GM06990 (cell line): ENCODE measurements around the gene TACR1.
"Not testable (repeated sequence)": the region's sequence is repeated elsewhere in the genome, so short reads cannot be mapped to it uniquely, and the experiment has no call there.

ENCODE experiments used
- DNase-seq: peaks from one replicate; pipeline ENCODE4 v3.0.0-alpha.2; 2011; ENCODE audit not compliant: insufficient read length; ENCODE audit errors: extremely low read depth
- H3K27me3 ChIP-seq: replicated peaks from 2 replicates; pipeline ENCODE4 v1.6.0; 2011; ENCODE audit warnings: low read length; ENCODE audit not compliant: control insufficient read depth, insufficient read depth
- H3K36me3 ChIP-seq: 2 replicates; pipeline ENCODE4 v1.5.1; 2011; ENCODE audit warnings: low read length; ENCODE audit not compliant: control insufficient read depth, insufficient read depth
- H3K4me3 ChIP-seq: replicated peaks from 2 replicates; pipeline ENCODE4 v1.5.1; 2011; ENCODE audit warnings: low read depth, mild to moderate bottlenecking, control low read depth, low read length
- TF ChIP-seq, protein P1 (sequence below): IDR thresholded peaks from 2 replicates; pipeline ENCODE4 v1.5.1; 2011; ENCODE audit warnings: low read length, control low read depth, mild to moderate bottlenecking, inconsistent platforms; ENCODE audit not compliant: insufficient read depth, poor library complexity, severe bottlenecking

The TACR1 gene

DNA sequence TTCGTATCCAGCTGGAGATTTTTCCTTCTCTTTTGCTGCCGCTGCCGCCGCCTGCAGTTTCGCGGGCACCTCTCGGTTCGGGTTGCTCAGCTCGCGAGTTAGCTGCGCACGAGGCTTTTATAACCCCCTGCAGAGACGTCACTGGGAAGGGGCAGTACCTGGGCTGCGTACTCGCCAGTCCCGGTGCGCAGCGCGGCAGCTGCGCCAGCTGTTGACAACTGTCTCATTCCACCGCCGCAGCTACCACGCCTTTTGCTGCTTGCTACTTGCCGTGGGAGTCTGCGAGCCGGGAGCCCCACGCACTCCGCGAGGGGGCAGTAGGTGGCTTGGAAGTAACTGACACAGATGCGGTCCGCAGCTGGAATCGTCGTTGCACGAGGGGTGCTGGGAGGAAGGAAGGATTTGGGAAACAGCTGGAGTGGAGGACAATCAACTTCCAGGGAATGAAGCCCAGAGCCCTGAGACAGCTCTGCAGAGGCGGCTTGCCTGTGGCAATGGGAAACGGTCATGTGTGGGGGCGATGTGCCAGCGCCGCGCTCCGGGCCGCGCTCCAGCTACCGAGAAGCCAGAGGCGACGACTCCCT is at the start of gene TACR1:
TACR1 (minus strand) TSS at position 93 of the 584 bp plus-strand sequence. CDS start 586 bp downstream, outside the sequence.
- peaks cover 6% of the 10 kb centered on the region for H3K27me3 ChIP-seq
- peak; percentile 76 for DNase-seq
- TF ChIP-seq, protein P1, sequence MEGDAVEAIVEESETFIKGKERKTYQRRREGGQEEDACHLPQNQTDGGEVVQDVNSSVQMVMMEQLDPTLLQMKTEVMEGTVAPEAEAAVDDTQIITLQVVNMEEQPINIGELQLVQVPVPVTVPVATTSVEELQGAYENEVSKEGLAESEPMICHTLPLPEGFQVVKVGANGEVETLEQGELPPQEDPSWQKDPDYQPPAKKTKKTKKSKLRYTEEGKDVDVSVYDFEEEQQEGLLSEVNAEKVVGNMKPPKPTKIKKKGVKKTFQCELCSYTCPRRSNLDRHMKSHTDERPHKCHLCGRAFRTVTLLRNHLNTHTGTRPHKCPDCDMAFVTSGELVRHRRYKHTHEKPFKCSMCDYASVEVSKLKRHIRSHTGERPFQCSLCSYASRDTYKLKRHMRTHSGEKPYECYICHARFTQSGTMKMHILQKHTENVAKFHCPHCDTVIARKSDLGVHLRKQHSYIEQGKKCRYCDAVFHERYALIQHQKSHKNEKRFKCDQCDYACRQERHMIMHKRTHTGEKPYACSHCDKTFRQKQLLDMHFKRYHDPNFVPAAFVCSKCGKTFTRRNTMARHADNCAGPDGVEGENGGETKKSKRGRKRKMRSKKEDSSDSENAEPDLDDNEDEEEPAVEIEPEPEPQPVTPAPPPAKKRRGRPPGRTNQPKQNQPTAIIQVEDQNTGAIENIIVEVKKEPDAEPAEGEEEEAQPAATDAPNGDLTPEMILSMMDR, result peak; percentile 64
- H3K36me3 ChIP-seq, result no peaks in the 10 kb centered on the region
- H3K4me3 ChIP-seq, result peak within 1 kb of the TSS; percentile 31

DNA sequence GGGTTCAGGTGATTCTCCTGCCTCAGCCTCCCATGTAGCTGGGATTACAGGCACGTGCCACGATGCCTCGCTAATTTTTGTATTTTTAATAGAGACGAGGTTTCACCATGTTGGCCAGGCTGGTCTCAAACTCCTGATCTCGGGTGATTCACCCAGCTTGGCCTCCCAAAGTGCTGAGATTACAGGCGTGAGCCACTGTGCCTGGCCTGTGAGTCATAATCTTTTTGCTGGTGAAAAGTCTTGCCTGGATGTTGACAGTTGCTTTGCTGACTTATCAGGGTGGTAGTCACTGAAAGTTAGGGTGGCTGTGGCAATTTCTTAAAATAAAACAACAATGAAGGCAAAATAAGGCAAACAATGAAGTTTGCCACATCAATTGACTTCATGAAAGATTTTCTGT is 49.3 kb upstream of the TACR1 start:
- not testable (repeated sequence) for H3K4me3 ChIP-seq, H3K27me3 ChIP-seq, H3K36me3 ChIP-seq, DNase-seq

DNA sequence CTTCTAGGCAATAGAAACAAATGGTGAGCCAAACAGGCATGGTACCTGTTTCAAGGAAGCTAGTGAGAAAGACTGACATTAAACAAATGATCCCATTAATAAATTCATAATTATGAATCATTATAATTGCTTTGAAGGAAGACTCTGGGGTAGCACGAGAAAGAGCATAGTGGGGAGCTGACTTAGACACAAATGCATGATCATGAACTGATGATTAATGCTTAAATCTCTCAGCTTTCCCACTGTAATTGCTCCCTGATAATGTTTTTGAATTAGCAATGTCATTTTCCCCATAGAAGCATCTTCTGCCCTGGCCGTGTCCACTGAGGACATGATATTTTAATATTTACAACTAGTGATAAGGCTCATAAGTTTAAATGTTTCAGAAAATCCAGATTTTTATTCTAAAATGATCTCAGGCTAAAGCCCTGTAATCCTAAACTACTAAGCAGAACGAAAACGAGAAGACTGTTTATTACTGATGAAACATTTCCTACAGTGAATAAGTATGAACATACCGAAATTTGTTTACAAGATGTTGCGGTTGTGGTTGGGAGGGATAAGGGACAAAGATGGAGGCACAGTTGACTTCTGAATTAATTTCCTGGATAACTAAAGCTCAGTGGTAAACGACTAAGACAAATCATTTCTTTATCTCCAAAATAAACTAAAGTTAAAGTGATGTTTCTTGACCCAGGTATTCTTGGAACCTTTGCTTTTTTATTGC is 47.3 kb upstream of the TACR1 start:
- no peak for DNase-seq
- Histone ChIP-seq H3K4me3 (no peak overlapping the region), H3K27me3 (no peaks in the 10 kb centered on the region), H3K36me3 (no peaks in the 10 kb centered on the region)
- TF ChIP-seq, protein P1, result no peak

DNA sequence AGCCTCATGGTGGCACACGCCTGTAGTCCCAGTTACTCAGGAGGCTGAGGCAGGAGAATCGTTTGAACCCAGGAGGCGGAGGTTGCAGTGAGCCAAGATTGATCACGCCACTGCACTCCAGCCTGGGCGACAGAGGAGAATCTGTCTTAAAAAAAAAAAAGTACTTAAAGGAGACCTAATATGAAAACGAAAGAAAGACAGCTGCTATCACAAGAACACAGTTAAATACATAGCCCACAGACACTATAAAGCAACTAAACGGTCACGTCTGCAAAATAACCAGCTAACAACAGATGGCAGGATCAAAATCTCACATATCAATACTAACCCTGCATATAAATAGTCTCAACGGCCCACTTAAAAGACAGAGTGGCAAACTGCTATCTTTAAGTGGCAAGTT is 43.9 kb upstream of the TACR1 start:
- TF ChIP-seq, protein P1, result no peak
- no peak overlapping the region for H3K4me3 ChIP-seq
- no peak for DNase-seq
- H3K27me3 ChIP-seq, result no peaks in the 10 kb centered on the region
- no peaks in the 10 kb centered on the region for H3K36me3 ChIP-seq

- no peak overlapping the region for H3K4me3 ChIP-seq
- no peaks in the 10 kb centered on the region for H3K36me3 ChIP-seq
- H3K27me3 ChIP-seq, result no peaks in the 10 kb centered on the region
- DNase-seq, result no peak
- TF ChIP-seq, protein P1, result peak; percentile 56
Observed at GRCh38 chr2:75241696-75242095, 42.4 kb upstream of the TACR1 start.

GRCh38 chr2:75238670-75239330 is 39.5 kb upstream of the TACR1 start:
- no peak overlapping the region for H3K4me3 ChIP-seq
- DNase-seq, result no peak
- TF ChIP-seq, protein P1, result no peak
- no peaks in the 10 kb centered on the region for H3K27me3 ChIP-seq
- H3K36me3 ChIP-seq, result no peaks in the 10 kb centered on the region
